ENCODE results near the gene BDH1. TPM values are rescaled to one million over a fixed set of nuclear protein-coding genes. Genes with fewer than 3 reads are reported as not detected.
"Not testable (repeated sequence)": the region's sequence is repeated elsewhere in the genome, so short reads cannot be mapped to it uniquely, and the experiment has no call there.

The BDH1 gene
- polyA plus RNA-seq, 1 donor (not counting 4 experiments of a cell fraction or from before 2014, with no cell fraction given), result 30.2 TPM

DNA sequence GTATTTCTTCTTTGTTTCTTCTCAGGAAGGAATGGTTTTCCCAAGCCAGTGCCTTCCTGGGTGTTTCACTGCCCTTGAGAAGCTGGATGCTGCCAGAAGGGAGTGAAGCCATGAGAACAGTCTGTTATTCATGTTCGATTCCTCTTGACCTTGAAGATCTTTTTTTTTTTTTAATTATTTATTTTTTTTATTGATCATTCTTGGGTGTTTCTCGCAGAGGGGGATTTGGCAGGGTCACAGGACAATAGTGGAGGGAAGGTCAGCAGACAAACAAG is 45.7 kb upstream of the BDH1 start:
- DNase-seq (ENCODE audit: low read depth, low spot score); H3K9ac ChIP-seq (ENCODE audit: control insufficient read depth, extremely low read depth, insufficient read depth, low read length); H3K27me3 ChIP-seq (ENCODE audit: control insufficient read depth, extremely low read depth, insufficient read depth, low read length); H3K36me3 ChIP-seq (ENCODE audit: control insufficient read depth in 2 of 2, extremely low read depth in 1 of 2, insufficient read depth in 2 of 2, low read length in 2 of 2); H3K9me1 ChIP-seq (ENCODE audit: control insufficient read depth, extremely low read depth, insufficient read depth, low read length); dilution Hi-C loops (cut with MboI; ENCODE audit: extremely low pct_ligation_motif_present, low sequenced_read_pairs); H2AFZ ChIP-seq (ENCODE audit: control insufficient read depth, low read length); H4K20me1 ChIP-seq (ENCODE audit: control insufficient read depth, extremely low read depth, insufficient read depth, low read length); H3K27ac ChIP-seq (ENCODE audit: control insufficient read depth, insufficient read depth, low read length); H3K9me3 ChIP-seq (ENCODE audit: control insufficient read depth, low read depth, low read length); H3K4me1 ChIP-seq (ENCODE audit: control insufficient read depth, extremely low read depth, insufficient read depth, low read length); H3K79me2 ChIP-seq (ENCODE audit: control insufficient read depth, insufficient read depth, low read length); H3K4me3 ChIP-seq (ENCODE audit: control insufficient read depth in 2 of 3, extremely low read depth in 1 of 3, insufficient read depth in 2 of 3, low read depth in 1 of 3, low read length in 3 of 3); H3K4me2 ChIP-seq (ENCODE audit: control insufficient read depth, extremely low read depth, insufficient read depth, low read depth, low read length); FAIRE-seq: not testable (repeated sequence)

DNA sequence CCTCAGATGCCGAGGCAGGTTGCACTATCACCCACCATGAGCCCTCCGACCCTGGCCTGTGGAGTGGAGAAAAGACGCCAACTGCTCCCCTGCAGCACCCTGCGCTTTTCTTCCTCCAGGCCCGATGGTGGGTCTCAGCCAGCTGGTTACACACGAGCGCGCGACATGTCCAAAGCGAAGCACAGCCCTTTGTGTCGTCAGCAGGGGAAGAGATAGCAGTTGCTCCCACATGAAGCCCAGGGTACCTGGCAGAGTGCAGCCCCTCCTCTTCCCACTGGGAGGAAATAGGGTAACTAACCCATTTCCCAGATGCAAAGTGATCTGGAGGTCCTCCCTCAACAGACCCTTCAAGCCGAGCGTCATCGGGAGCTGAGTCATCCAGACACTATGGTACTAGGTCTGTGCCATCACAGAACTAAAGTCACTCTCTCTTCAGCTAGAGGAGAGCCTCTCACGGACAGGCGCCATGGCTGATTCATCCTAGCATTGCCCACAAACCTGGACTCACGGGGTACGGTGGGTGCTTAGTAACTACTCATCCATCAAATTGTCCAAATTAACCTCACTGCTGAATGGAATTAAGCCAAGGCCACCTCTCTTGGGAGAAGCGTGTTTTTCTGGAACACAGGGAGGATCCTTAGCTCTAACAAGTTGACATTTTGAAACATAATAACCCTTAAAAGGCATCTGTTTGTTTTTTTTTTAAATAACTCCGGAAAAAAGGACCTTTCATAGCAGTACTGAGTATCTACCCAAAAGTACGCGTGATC is 45.2 kb upstream of the BDH1 start:
- Histone ChIP-seq H3K4me1 (ENCODE audit: control insufficient read depth, extremely low read depth, insufficient read depth, low read length) (peaks cover 7% of the 10 kb centered on the region), H4K20me1 (ENCODE audit: control insufficient read depth, extremely low read depth, insufficient read depth, low read length) (no peaks in the 10 kb centered on the region), H3K27me3 (ENCODE audit: control insufficient read depth, extremely low read depth, insufficient read depth, low read length) (no peaks in the 10 kb centered on the region), H3K4me3 (ENCODE audit: control insufficient read depth in 2 of 3, extremely low read depth in 1 of 3, insufficient read depth in 2 of 3, low read depth in 1 of 3, low read length in 3 of 3) (no peak overlapping the region), H3K36me3 (ENCODE audit: control insufficient read depth in 2 of 2, extremely low read depth in 1 of 2, insufficient read depth in 2 of 2, low read length in 2 of 2) (no peaks in the 10 kb centered on the region), H3K4me2 (ENCODE audit: control insufficient read depth, extremely low read depth, insufficient read depth, low read depth, low read length) (no peak overlapping the region), H3K27ac (ENCODE audit: control insufficient read depth, insufficient read depth, low read length) (no peak overlapping the region), H3K9ac (ENCODE audit: control insufficient read depth, extremely low read depth, insufficient read depth, low read length) (no peak overlapping the region), H3K9me1 (ENCODE audit: control insufficient read depth, extremely low read depth, insufficient read depth, low read length) (no peaks in the 10 kb centered on the region), H3K9me3 (ENCODE audit: control insufficient read depth, low read depth, low read length) (no peaks in the 10 kb centered on the region), H3K79me2 (ENCODE audit: control insufficient read depth, insufficient read depth, low read length) (no peaks in the 10 kb centered on the region), H2AFZ (ENCODE audit: control insufficient read depth, low read length) (no peak overlapping the region)
- DNase-seq (ENCODE audit: low read depth, low spot score) (no peak), FAIRE-seq (no peak)
- TF ChIP-seq, protein P1, sequence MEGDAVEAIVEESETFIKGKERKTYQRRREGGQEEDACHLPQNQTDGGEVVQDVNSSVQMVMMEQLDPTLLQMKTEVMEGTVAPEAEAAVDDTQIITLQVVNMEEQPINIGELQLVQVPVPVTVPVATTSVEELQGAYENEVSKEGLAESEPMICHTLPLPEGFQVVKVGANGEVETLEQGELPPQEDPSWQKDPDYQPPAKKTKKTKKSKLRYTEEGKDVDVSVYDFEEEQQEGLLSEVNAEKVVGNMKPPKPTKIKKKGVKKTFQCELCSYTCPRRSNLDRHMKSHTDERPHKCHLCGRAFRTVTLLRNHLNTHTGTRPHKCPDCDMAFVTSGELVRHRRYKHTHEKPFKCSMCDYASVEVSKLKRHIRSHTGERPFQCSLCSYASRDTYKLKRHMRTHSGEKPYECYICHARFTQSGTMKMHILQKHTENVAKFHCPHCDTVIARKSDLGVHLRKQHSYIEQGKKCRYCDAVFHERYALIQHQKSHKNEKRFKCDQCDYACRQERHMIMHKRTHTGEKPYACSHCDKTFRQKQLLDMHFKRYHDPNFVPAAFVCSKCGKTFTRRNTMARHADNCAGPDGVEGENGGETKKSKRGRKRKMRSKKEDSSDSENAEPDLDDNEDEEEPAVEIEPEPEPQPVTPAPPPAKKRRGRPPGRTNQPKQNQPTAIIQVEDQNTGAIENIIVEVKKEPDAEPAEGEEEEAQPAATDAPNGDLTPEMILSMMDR (optimal IDR thresholded peaks at IDR 0.05 in 1 of 3, IDR thresholded peaks at IDR 0.05 in 1 of 3, conservative IDR thresholded peaks at IDR 0.05 in 1 of 3; ENCODE audit: extremely low read depth in 1 of 3, insufficient read depth in 2 of 3, low read length in 3 of 3), result no peak
- TF ChIP-seq EZH2 (IDR thresholded peaks at IDR 0.05; ENCODE audit: low read length), result no peak
- dilution Hi-C loops (cut with MboI; ENCODE audit: extremely low pct_ligation_motif_present, low sequenced_read_pairs), result no loop called here
